ENCODE measurements around the gene PELI3.
A peak's percentile ranks its signal among the peaks of the same experiment; 100 is the strongest.
"Not testable (repeated sequence)": the region's sequence is repeated elsewhere in the genome, so short reads cannot be mapped to it uniquely, and the experiment has no call there.

Gene PELI3

DNA sequence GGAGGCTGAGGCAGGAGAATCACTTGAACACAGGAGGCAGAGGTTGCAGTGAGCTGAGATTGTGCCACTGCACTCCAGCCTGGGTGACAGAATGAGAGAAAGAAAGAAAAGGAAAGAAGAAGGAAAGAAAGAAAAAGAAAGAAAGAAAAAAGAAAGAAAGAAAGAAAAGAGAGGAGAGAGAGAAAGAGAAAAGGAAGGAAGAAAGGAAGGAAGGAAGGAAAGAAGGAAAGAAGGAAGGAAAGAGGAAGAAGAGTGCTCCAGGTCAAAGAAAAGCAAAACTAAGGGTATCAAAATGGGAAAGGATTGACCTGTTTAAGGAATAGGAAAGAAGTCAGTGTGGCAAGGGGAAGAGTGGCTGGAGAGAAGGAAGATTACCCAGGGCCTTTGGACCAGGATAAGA is 35.4 kb upstream of the PELI3 start:
- not testable (repeated sequence) for H3K36me3 ChIP-seq (ENCODE audit: insufficient read depth, low read length); H3K9ac ChIP-seq (ENCODE audit: low read depth, low read length); H3K27me3 ChIP-seq (ENCODE audit: control insufficient read depth, insufficient read depth, low read length); H3K4me1 ChIP-seq (ENCODE audit: control insufficient read depth, insufficient read depth, low read length); H3K9me3 ChIP-seq (replicated peaks; ENCODE audit: low read length); H3K4me3 ChIP-seq (ENCODE audit: low read length); H3K4me2 ChIP-seq (ENCODE audit: low read length)

DNA sequence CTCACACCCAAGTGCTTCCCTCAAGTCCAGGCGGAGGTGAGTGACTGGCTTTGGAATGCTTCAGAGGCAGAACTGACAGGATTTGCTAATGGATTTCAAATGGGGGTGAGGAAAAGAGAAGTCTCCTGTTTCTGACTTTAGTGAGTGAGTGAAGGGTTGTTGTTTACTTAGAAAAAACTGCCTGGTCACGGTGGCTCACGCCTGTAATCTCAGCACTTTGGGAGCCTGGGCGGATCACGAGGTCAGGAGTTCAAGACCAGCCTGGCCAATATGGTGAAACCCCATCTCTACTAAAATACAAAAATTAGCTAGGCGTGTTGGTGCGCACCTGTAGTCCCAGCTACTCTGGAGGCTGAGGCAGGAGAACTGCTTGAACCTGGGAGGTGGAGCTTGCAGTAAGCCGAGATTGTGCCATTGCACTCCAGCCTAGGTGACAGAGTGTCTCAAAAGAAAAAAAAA is 34.8 kb upstream of the PELI3 start:
- H3K9me3 ChIP-seq (replicated peaks; ENCODE audit: low read length); H3K4me3 ChIP-seq (ENCODE audit: low read length); H3K27me3 ChIP-seq (ENCODE audit: control insufficient read depth, insufficient read depth, low read length); H3K9ac ChIP-seq (ENCODE audit: low read depth, low read length); H3K4me1 ChIP-seq (ENCODE audit: control insufficient read depth, insufficient read depth, low read length); H3K4me2 ChIP-seq (ENCODE audit: low read length); H3K36me3 ChIP-seq (ENCODE audit: insufficient read depth, low read length): not testable (repeated sequence)

DNA sequence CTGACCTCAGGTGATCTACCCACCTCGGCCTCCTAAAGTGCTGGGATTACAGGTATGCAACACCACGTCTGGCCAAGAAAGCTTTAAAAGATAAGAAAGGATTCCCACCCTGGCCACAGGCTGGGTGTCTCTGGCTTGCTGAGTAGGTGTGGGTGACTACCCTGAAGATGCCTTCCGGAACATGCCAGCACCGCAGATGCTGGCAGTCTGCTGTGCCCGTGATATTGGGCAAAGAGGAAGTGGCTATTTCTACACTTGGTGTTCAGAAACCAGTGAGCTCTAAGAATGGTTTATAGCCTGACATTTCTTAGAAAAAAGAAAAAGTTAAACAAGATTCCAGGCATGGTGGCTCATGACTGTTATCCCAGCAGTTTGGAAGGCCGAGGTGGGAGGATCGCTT is 34.1 kb upstream of the PELI3 start:
- H3K4me3 ChIP-seq (ENCODE audit: low read length): no peak overlapping the region
- no peaks in the 10 kb centered on the region for H3K4me1 ChIP-seq (ENCODE audit: control insufficient read depth, insufficient read depth, low read length)
- H3K27me3 ChIP-seq (ENCODE audit: control insufficient read depth, insufficient read depth, low read length): no peaks in the 10 kb centered on the region
- H3K9ac ChIP-seq (ENCODE audit: low read depth, low read length): no peak overlapping the region
- no peaks in the 10 kb centered on the region for H3K9me3 ChIP-seq (replicated peaks; ENCODE audit: low read length)
- H3K4me2 ChIP-seq (ENCODE audit: low read length): no peak overlapping the region
- peaks cover 6% of the 10 kb centered on the region for H3K36me3 ChIP-seq (ENCODE audit: insufficient read depth, low read length)

DNA sequence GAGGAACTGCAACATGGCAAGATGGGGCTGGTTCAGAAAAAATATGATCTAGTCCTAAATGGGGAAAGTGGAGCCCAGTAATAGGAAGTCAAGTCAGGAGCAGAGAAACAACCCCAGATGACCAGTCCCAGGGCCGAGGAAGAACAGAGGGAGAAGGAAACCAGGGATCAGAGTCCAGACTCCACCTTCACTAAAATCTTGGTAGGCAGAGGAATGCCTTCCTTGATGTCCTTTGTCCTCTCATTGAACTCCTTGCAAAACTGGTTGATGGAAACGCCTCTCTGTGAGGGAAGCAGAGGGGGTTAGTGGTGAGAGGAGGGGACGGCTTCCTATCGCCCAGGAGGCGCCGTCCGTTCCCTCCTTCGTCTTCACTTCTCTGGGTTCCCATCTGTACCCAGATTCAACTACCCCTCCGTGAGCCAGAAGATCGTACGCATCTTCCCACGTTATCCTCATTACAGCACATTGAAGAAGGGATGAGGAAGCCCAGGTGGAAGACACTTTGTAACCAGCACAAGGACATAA is 28.7 kb upstream of the PELI3 start:
- Histone ChIP-seq H3K4me2 (ENCODE audit: low read length) (peak overlapping the region; percentile 84), H3K27me3 (ENCODE audit: control insufficient read depth, insufficient read depth, low read length) (peaks cover 2% of the 10 kb centered on the region), H3K4me3 (ENCODE audit: low read length) (peak overlapping the region; percentile 83), H3K9me3 (replicated peaks; ENCODE audit: low read length) (peaks cover 3% of the 10 kb centered on the region), H3K4me1 (ENCODE audit: control insufficient read depth, insufficient read depth, low read length) (peaks cover 9% of the 10 kb centered on the region), H3K9ac (ENCODE audit: low read depth, low read length) (peak overlapping the region; percentile 89), H3K36me3 (ENCODE audit: insufficient read depth, low read length) (peaks cover 6% of the 10 kb centered on the region)

- H3K27me3 ChIP-seq (ENCODE audit: control insufficient read depth, insufficient read depth, low read length): peaks cover 2% of the 10 kb centered on the region
- peaks cover 14% of the 10 kb centered on the region for H3K4me1 ChIP-seq (ENCODE audit: control insufficient read depth, insufficient read depth, low read length)
- H3K9ac ChIP-seq (ENCODE audit: low read depth, low read length): peak within 1 kb of the TSS; percentile 89
Measured at GRCh38 chr11:66438504-66439466, 27.9 kb upstream of the PELI3 start, which contains the start of gene MRPL11. Gene MRPL11 (minus strand): TSS chr11:66438848. CDS start chr11:66438754, 94 bp downstream.

DNA sequence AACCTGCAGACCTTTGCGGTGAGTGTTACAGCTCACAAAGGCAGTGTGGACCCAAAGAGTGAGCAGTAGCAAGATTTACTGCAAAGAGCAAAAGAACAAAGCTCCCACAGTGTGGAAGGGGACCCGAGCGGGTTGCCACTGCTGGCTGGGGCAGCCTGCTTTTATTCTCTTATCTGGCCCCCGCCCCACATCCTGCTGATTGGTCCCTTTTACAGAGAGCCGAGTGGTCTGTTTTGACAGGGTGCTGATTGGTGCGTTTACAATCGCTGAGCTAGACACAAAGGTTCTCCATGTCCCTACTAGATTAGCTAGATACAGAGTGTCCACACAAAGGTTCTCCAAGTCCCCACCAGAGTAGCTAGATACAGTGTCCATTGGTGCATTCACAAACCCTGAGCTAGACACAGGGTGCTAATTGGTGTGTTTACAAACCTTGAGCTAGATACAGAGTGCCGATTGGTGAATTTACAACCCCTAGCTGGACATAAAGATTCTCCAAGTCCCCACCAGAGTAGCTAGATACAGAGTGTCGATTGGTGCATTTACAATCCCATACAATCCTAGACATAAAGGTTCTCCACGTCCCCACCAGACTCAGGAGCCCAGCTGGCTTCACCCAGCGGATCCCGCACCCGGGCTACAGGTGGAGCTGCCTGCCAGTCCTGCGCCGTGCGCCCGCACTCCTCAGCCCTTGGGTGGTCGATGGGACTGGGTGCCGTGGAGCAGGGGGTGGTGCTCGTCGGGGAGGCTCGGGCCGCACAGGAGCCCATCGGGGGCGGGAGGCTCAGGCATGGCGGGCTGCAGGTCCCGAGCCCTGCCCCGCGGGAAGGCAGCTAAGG is 26.4 kb upstream of the PELI3 start:
- not testable (repeated sequence) for H3K27me3 ChIP-seq (ENCODE audit: control insufficient read depth, insufficient read depth, low read length); H3K9ac ChIP-seq (ENCODE audit: low read depth, low read length); H3K36me3 ChIP-seq (ENCODE audit: insufficient read depth, low read length); H3K4me3 ChIP-seq (ENCODE audit: low read length); H3K9me3 ChIP-seq (replicated peaks; ENCODE audit: low read length); H3K4me2 ChIP-seq (ENCODE audit: low read length)
- peaks cover 21% of the 10 kb centered on the region for H3K4me1 ChIP-seq (ENCODE audit: control insufficient read depth, insufficient read depth, low read length)

More at GRCh38 chr11:66438504-66439466, 27.9 kb upstream of the PELI3 start, which contains the start of gene MRPL11:
- Histone ChIP-seq H3K4me3 (ENCODE audit: low read length) (peak within 1 kb of the TSS; percentile 83), H3K36me3 (ENCODE audit: insufficient read depth, low read length) (peaks cover 6% of the 10 kb centered on the region), H3K4me2 (ENCODE audit: low read length) (peak within 1 kb of the TSS; percentile 84), H3K9me3 (replicated peaks; ENCODE audit: low read length) (peaks cover 8% of the 10 kb centered on the region)

GRCh38 chr11:66440940-66441282 is 25.8 kb upstream of the PELI3 start:
- not testable (repeated sequence) for H3K4me2 ChIP-seq (ENCODE audit: low read length); H3K27me3 ChIP-seq (ENCODE audit: control insufficient read depth, insufficient read depth, low read length); H3K9ac ChIP-seq (ENCODE audit: low read depth, low read length); H3K9me3 ChIP-seq (replicated peaks; ENCODE audit: low read length); H3K4me3 ChIP-seq (ENCODE audit: low read length); H3K36me3 ChIP-seq (ENCODE audit: insufficient read depth, low read length)
- H3K4me1 ChIP-seq (ENCODE audit: control insufficient read depth, insufficient read depth, low read length): peaks cover 21% of the 10 kb centered on the region

DNA sequence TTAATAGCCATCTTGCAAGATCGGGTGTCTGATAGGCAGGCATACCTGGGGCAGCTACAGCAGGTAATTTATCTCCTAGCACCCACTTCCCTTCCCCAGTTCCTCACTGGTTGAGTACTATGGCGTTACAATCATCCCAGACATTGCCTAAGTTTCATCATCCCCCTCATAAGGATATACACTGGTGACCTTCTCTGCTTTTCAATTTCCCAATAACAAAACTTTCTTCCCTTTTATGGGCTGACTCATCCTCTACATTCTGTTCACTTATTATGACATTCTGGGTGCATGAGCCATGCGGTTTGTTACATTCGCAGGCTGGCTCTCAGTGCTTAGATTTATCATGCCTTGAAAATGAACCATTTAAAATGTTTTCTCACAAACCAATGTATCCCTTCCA is 23.1 kb upstream of the PELI3 start:
- H3K4me2 ChIP-seq (ENCODE audit: low read length): peak overlapping the region; percentile 48
- H3K4me1 ChIP-seq (ENCODE audit: control insufficient read depth, insufficient read depth, low read length): peaks cover 15% of the 10 kb centered on the region
- peak overlapping the region; percentile 26 for H3K9ac ChIP-seq (ENCODE audit: low read depth, low read length)
- H3K27me3 ChIP-seq (ENCODE audit: control insufficient read depth, insufficient read depth, low read length): peaks cover 27% of the 10 kb centered on the region
- H3K9me3 ChIP-seq (replicated peaks; ENCODE audit: low read length): peaks cover 8% of the 10 kb centered on the region
- H3K36me3 ChIP-seq (ENCODE audit: insufficient read depth, low read length): no peaks in the 10 kb centered on the region
- no peak overlapping the region for H3K4me3 ChIP-seq (ENCODE audit: low read length)

DNA sequence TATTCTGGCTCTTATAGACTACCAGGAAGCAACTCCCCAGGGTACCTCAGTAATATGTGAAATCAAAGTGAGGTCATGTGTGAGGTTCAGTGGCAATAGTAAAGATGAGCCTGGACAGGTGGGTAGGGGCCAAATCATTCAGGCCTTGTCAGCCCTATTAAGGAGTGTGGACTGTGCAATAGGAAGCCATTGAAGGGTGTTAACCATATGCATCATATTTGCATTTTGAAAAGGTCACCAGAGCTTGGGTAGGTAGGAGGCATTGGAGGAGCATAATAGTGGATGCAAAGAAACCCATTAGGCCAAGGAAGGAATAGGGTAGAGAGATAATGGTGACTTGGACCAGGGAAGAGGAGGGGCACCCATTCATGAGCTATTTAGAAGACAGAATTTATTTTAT is 19.7 kb upstream of the PELI3 start:
- Histone ChIP-seq H3K27me3 (ENCODE audit: control insufficient read depth, insufficient read depth, low read length) (peaks cover 51% of the 10 kb centered on the region), H3K4me2 (ENCODE audit: low read length) (no peak overlapping the region), H3K4me1 (ENCODE audit: control insufficient read depth, insufficient read depth, low read length) (peaks cover 15% of the 10 kb centered on the region), H3K9me3 (replicated peaks; ENCODE audit: low read length) (peaks cover 8% of the 10 kb centered on the region), H3K36me3 (ENCODE audit: insufficient read depth, low read length) (no peaks in the 10 kb centered on the region), H3K9ac (ENCODE audit: low read depth, low read length) (no peak overlapping the region), H3K4me3 (ENCODE audit: low read length) (no peak overlapping the region)

GRCh38 chr11:66448523-66448922 is 18.2 kb upstream of the PELI3 start:
- Histone ChIP-seq H3K4me3 (ENCODE audit: low read length) (no peak overlapping the region), H3K4me2 (ENCODE audit: low read length) (no peak overlapping the region), H3K9me3 (replicated peaks; ENCODE audit: low read length) (no peaks in the 10 kb centered on the region), H3K36me3 (ENCODE audit: insufficient read depth, low read length) (no peaks in the 10 kb centered on the region), H3K4me1 (ENCODE audit: control insufficient read depth, insufficient read depth, low read length) (peaks cover 8% of the 10 kb centered on the region), H3K27me3 (ENCODE audit: control insufficient read depth, insufficient read depth, low read length) (peaks cover 58% of the 10 kb centered on the region), H3K9ac (ENCODE audit: low read depth, low read length) (no peak overlapping the region)

DNA sequence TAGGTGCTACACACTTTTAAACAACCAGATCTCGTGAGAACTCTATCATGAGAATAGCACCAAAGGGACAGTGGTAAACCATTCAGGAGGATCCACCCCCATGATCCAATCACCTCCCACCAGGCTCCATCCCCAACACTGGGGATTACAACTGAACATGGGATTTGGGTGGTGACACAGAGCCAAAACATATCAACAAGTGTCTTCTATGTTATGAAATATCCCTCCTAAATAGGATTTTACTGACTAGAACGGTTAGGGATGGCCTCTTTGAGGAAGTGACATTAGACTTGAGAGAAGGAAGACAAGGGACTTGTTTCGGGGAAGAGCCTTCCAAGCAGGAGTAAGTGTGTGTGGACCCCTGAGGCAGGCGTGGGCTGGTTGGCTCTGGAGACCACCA is 16.1 kb upstream of the PELI3 start:
- peaks cover 71% of the 10 kb centered on the region for H3K27me3 ChIP-seq (ENCODE audit: control insufficient read depth, insufficient read depth, low read length)
- no peaks in the 10 kb centered on the region for H3K36me3 ChIP-seq (ENCODE audit: insufficient read depth, low read length)
- H3K4me2 ChIP-seq (ENCODE audit: low read length): no peak overlapping the region
- H3K4me1 ChIP-seq (ENCODE audit: control insufficient read depth, insufficient read depth, low read length): no peaks in the 10 kb centered on the region
- no peak overlapping the region for H3K4me3 ChIP-seq (ENCODE audit: low read length)
- H3K9me3 ChIP-seq (replicated peaks; ENCODE audit: low read length): no peaks in the 10 kb centered on the region
- H3K9ac ChIP-seq (ENCODE audit: low read depth, low read length): no peak overlapping the region

Data from skeletal muscle satellite cell (primary cell).